IPS-18a (cell line): ENCODE results near the gene FBXO24.

ENCODE experiments used
- H3K27ac ChIP-seq: one replicate; pipeline ENCODE4 v1.5.1; 2013; ENCODE audit warnings: low read length
- H3K27me3 ChIP-seq: one replicate; pipeline ENCODE4 v1.6.1; 2013; ENCODE audit warnings: mild to moderate bottlenecking, low read length; ENCODE audit not compliant: control insufficient read depth, insufficient read depth
- H3K36me3 ChIP-seq: one replicate; pipeline ENCODE4 v1.6.1; 2013; ENCODE audit warnings: low read depth, low read length; ENCODE audit not compliant: control insufficient read depth
- H3K4me1 ChIP-seq: one replicate; pipeline ENCODE4 v1.6.1; 2013; ENCODE audit warnings: low read depth, low read length; ENCODE audit not compliant: control insufficient read depth
- H3K4me3 ChIP-seq: one replicate; pipeline ENCODE4 v1.5.1; 2013; ENCODE audit warnings: low read length
- H3K9ac ChIP-seq: one replicate; pipeline ENCODE4 v1.6.1; 2013; ENCODE audit warnings: mild to moderate bottlenecking, low read length, moderate library complexity
- H3K9me3 ChIP-seq: one replicate; pipeline ENCODE4 v1.6.1; 2013; ENCODE audit warnings: low read depth, low read length; ENCODE audit not compliant: control insufficient read depth

The FBXO24 gene

GRCh38 chr7:100604028-100604975 lies 18.2 kb downstream of the FBXO24 start:
- Histone ChIP-seq H3K9me3 (no peaks in the 10 kb centered on the region), H3K36me3 (no peaks in the 10 kb centered on the region), H3K4me1 (peaks cover 22% of the 10 kb centered on the region), H3K27me3 (peaks cover 20% of the 10 kb centered on the region), H3K4me3 (peak overlapping the region; percentile 71), H3K27ac (no peak overlapping the region), H3K9ac (peak overlapping the region; percentile 55)

- no peak overlapping the region for H3K9ac ChIP-seq
- no peak overlapping the region for H3K27ac ChIP-seq
- no peaks in the 10 kb centered on the region for H3K36me3 ChIP-seq
- peak overlapping the region; percentile 71 for H3K4me3 ChIP-seq
- H3K9me3 ChIP-seq, result no peaks in the 10 kb centered on the region
- H3K4me1 ChIP-seq, result peaks cover 22% of the 10 kb centered on the region
- H3K27me3 ChIP-seq, result peaks cover 20% of the 10 kb centered on the region
Observed at GRCh38 chr7:100604976-100605911, 19.1 kb downstream of the FBXO24 start.

GRCh38 chr7:100606313-100606712 lies 20.2 kb downstream of the FBXO24 start:
- no peaks in the 10 kb centered on the region for H3K9me3 ChIP-seq
- H3K4me1 ChIP-seq, result peaks cover 22% of the 10 kb centered on the region
- H3K27me3 ChIP-seq, result peaks cover 20% of the 10 kb centered on the region
- no peak overlapping the region for H3K4me3 ChIP-seq
- H3K9ac ChIP-seq, result no peak overlapping the region
- no peak overlapping the region for H3K27ac ChIP-seq
- no peaks in the 10 kb centered on the region for H3K36me3 ChIP-seq

GRCh38 chr7:100607111-100607510 lies 21.0 kb downstream of the FBXO24 start:
- Histone ChIP-seq H3K4me1 (peaks cover 19% of the 10 kb centered on the region), H3K27ac (no peak overlapping the region), H3K9ac (no peak overlapping the region), H3K4me3 (no peak overlapping the region), H3K36me3 (no peaks in the 10 kb centered on the region), H3K27me3 (peaks cover 20% of the 10 kb centered on the region), H3K9me3 (no peaks in the 10 kb centered on the region)

GRCh38 chr7:100609958-100610357 lies 23.8 kb downstream of the FBXO24 start:
- no peak overlapping the region for H3K9ac ChIP-seq
- peaks cover 18% of the 10 kb centered on the region for H3K27me3 ChIP-seq
- H3K4me3 ChIP-seq, result no peak overlapping the region
- no peak overlapping the region for H3K27ac ChIP-seq
- peaks cover 5% of the 10 kb centered on the region for H3K4me1 ChIP-seq
- no peaks in the 10 kb centered on the region for H3K9me3 ChIP-seq
- H3K36me3 ChIP-seq, result no peaks in the 10 kb centered on the region

- H3K27me3 ChIP-seq, result no peaks in the 10 kb centered on the region
- H3K4me1 ChIP-seq, result no peaks in the 10 kb centered on the region
- peak within 1 kb of the TSS; percentile 80 for H3K9ac ChIP-seq
- peak within 1 kb of the TSS; percentile 95 for H3K27ac ChIP-seq
- peak within 1 kb of the TSS; percentile 83 for H3K4me3 ChIP-seq
- H3K9me3 ChIP-seq, result no peaks in the 10 kb centered on the region
- H3K36me3 ChIP-seq, result no peaks in the 10 kb centered on the region
Observed at GRCh38 chr7:100611983-100612729, 26.0 kb downstream of the FBXO24 start, which contains the start of gene MOSPD3. Gene MOSPD3 (plus strand): TSS chr7:100612540. CDS start chr7:100612792, 252 bp downstream.

- no peaks in the 10 kb centered on the region for H3K36me3 ChIP-seq
- no peaks in the 10 kb centered on the region for H3K9me3 ChIP-seq
- no peaks in the 10 kb centered on the region for H3K27me3 ChIP-seq
- no peaks in the 10 kb centered on the region for H3K4me1 ChIP-seq
- peak overlapping the region; percentile 83 for H3K4me3 ChIP-seq
- no peak overlapping the region for H3K27ac ChIP-seq
- H3K9ac ChIP-seq, result peak overlapping the region; percentile 17
Observed at GRCh38 chr7:100612730-100613390, 26.7 kb downstream of the FBXO24 start.

- Histone ChIP-seq H3K27ac (no peak overlapping the region), H3K4me1 (no peaks in the 10 kb centered on the region), H3K27me3 (no peaks in the 10 kb centered on the region), H3K36me3 (no peaks in the 10 kb centered on the region), H3K9me3 (no peaks in the 10 kb centered on the region), H3K4me3 (no peak overlapping the region), H3K9ac (no peak overlapping the region)
Observed at GRCh38 chr7:100613412-100614175, 27.5 kb downstream of the FBXO24 start.

GRCh38 chr7:100614308-100614861 lies 28.3 kb downstream of the FBXO24 start:
- no peak overlapping the region for H3K4me3 ChIP-seq

GRCh38 chr7:100620239-100620638 lies 34.1 kb downstream of the FBXO24 start:
- Histone ChIP-seq H3K27me3 (no peaks in the 10 kb centered on the region), H3K36me3 (no peaks in the 10 kb centered on the region), H3K4me1 (no peaks in the 10 kb centered on the region), H3K9ac (no peak overlapping the region), H3K27ac (no peak overlapping the region), H3K9me3 (no peaks in the 10 kb centered on the region), H3K4me3 (no peak overlapping the region)

More at GRCh38 chr7:100614308-100614861, 28.3 kb downstream of the FBXO24 start:
- Histone ChIP-seq H3K27ac (no peak overlapping the region), H3K9ac (no peak overlapping the region), H3K36me3 (no peaks in the 10 kb centered on the region), H3K9me3 (no peaks in the 10 kb centered on the region), H3K27me3 (no peaks in the 10 kb centered on the region), H3K4me1 (no peaks in the 10 kb centered on the region)
